K562 (cell line): ENCODE results near the gene PDE11A. TPM values are rescaled to one million over a fixed set of nuclear protein-coding genes. Genes with fewer than 3 reads are reported as not detected.
A peak's percentile ranks its signal among the peaks of the same experiment; 100 is the strongest.

ENCODE experiments used
- ATAC-seq: fragments of 200-7000 bp; cut with Tn5 transposase; 3 replicates; pipeline ENCODE4 v1.9.1; 2020; ENCODE audit warnings: moderate library complexity
- BruUV-seq: library from RNA; stranded (reverse); fragments of 400-500 nt; replicated peaks from 2 replicates; lab custom pipeline; 2021; lab: Mats Ljungman, UMichigan
- CTCF ChIA-PET: fragments of 300-600 bp; formaldehyde crosslinking; extraction: SDS; loops from one replicate; lab custom pipeline; 2021; ENCODE audit warnings: low intra/inter-chr PET ratio; lab: Yijun Ruan, JAX
- POLR2A ChIA-PET: fragments of 300-600, 350-650 bp; sonication (Branson Sonifier 250); formaldehyde crosslinking; extraction: SDS; loops from one replicate; lab custom pipeline; 2021; ENCODE audit warnings: antibody characterized with exemption, inconsistent platforms; lab: Yijun Ruan, JAX
- DNase-seq, 4 experiments: peaks; one replicate each; pipeline versions ENCODE4 v3.0.0 to v3.0.0-alpha.2; 2011 to 2018; ENCODE audit warnings: low spot score in 3 of 4, mixed read lengths in 3 of 4; ENCODE audit errors: extremely low read depth in 1 of 4
- FAIRE-seq: peaks from 2 replicates; lab custom pipeline; 2011; peaks lifted over from hg19 to GRCh38; lab: Jason Lieb, UNC
- H2AFZ ChIP-seq: 2 replicates; pipeline ENCODE4 v1.6.0; 2011; ENCODE audit warnings: low read depth, low read length, control low read depth, inconsistent platforms
- H3K27ac ChIP-seq: fragments of 200-600 bp; 3 replicates; pipeline ENCODE4 v1.8.0; 2011; ENCODE audit warnings: low read depth, mild to moderate bottlenecking, control low read depth, inconsistent platforms, low read length, moderate library complexity, mixed read lengths; ENCODE audit errors: extremely low read depth
- H3K27me3 ChIP-seq, 2 experiments: fragments of 300-600 bp in 1 of 2; 2 replicates in 1 of 2; 3 replicates in 1 of 2; pipeline versions ENCODE4 v1.6.0 to v1.8.0; 2011; ENCODE audit warnings: inconsistent platforms in 2 of 2, low read length in 2 of 2, mild to moderate bottlenecking in 1 of 2, mixed read lengths in 1 of 2, moderate library complexity in 1 of 2; ENCODE audit not compliant: control insufficient read depth in 2 of 2, insufficient read depth in 2 of 2
- H3K36me3 ChIP-seq: fragments of 300-600 bp; 3 replicates; pipeline ENCODE4 v1.8.0; 2011; ENCODE audit warnings: mild to moderate bottlenecking, low read length, inconsistent platforms; ENCODE audit not compliant: control insufficient read depth, insufficient read depth
- H3K4me1 ChIP-seq, 2 experiments: fragments of 200-600 bp in 1 of 2; replicated peaks in 1 of 2; 2 replicates in 1 of 2; 3 replicates in 1 of 2; pipeline versions ENCODE4 v1.5.1 to v1.8.0; 2011; ENCODE audit warnings: inconsistent platforms in 2 of 2, low read length in 2 of 2, mild to moderate bottlenecking in 1 of 2, mixed read lengths in 1 of 2, moderate library complexity in 1 of 2; ENCODE audit not compliant: control insufficient read depth in 2 of 2, insufficient read depth in 2 of 2
- H3K4me2 ChIP-seq: 2 replicates; pipeline ENCODE4 v1.6.1; 2011; ENCODE audit warnings: low read length, control low read depth, inconsistent platforms, mixed read lengths; ENCODE audit not compliant: insufficient read depth
- H3K4me3 ChIP-seq: fragments of 200-600 bp; sonication (generic), shearing (Covaris generic); 2 replicates; pipeline ENCODE4 v1.5.1; 2016; ENCODE audit warnings: control low read depth, inconsistent platforms
- H3K79me2 ChIP-seq: fragments of 200-600 bp; 3 replicates; pipeline ENCODE4 v1.8.0; 2011; ENCODE audit warnings: low read length, inconsistent platforms; ENCODE audit not compliant: control insufficient read depth, insufficient read depth
- H3K9ac ChIP-seq, 2 experiments: 2 replicates each; pipeline versions ENCODE4 v1.6.0 to v1.6.1; 2011; ENCODE audit warnings: low read depth in 2 of 2, low read length in 2 of 2, control low read depth in 1 of 2, inconsistent platforms in 1 of 2, mild to moderate bottlenecking in 1 of 2, mixed read lengths in 1 of 2; ENCODE audit not compliant: insufficient read depth in 1 of 2
- H3K9me1 ChIP-seq: one replicate; pipeline ENCODE4 v1.6.0; 2011; ENCODE audit warnings: inconsistent platforms, mild to moderate bottlenecking, low read length, moderate library complexity; ENCODE audit not compliant: control insufficient read depth, insufficient read depth
- H3K9me3 ChIP-seq: replicated peaks from 2 replicates; pipeline ENCODE4 v1.5.1; 2011; ENCODE audit warnings: low read depth, low read length, inconsistent platforms; ENCODE audit not compliant: control insufficient read depth, insufficient read depth
- H4K20me1 ChIP-seq: replicated peaks from 2 replicates; pipeline ENCODE4 v1.6.1; 2011; ENCODE audit warnings: low read length, inconsistent platforms, mixed read lengths; ENCODE audit not compliant: control insufficient read depth, insufficient read depth
- ATF3 ChIP-seq, 2 experiments: fragments of 450-650 bp in 1 of 2; sonication (generic) in 1 of 2; formaldehyde crosslinking in 1 of 2; IDR thresholded peaks in 1 of 2; conservative IDR thresholded peaks in 1 of 2; 2 replicates each; pipeline versions ENCODE4 v1.6.1 to v1.8.1; 2016 to 2023; ENCODE audit warnings: mild to moderate bottlenecking in 2 of 2, moderate library complexity in 2 of 2, inconsistent platforms in 1 of 2, missing genetic modification reagents in 1 of 2
- CBFB ChIP-seq: sonication (generic); formaldehyde crosslinking; IDR thresholded peaks from 2 replicates; pipeline ENCODE4 v1.4.0; 2020; ENCODE audit warnings: mild to moderate bottlenecking, missing genetic modification reagents
- E4F1 ChIP-seq: fragments of 250-450 bp; sonication (Bioruptor Pico); IDR thresholded peaks from 2 replicates; pipeline ENCODE4 v1.5.0; 2021; ENCODE audit warnings: mild to moderate bottlenecking, borderline replicate concordance
- KLF1 ChIP-seq: fragments of 450-650 bp; IDR thresholded peaks from 2 replicates; pipeline ENCODE4 v1.6.1; 2016; ENCODE audit warnings: missing genetic modification characterization, missing compliant biosample characterization
- L3MBTL2 ChIP-seq: fragments of 450-650 bp; IDR thresholded peaks from 2 replicates; pipeline ENCODE4 v1.6.1; 2016; ENCODE audit warnings: mild to moderate bottlenecking, moderate library complexity
- NFE2 ChIP-seq: IDR thresholded peaks from 2 replicates; pipeline ENCODE4 v1.6.1; 2014; ENCODE audit warnings: antibody characterized with exemption, low read depth
- NR2C2 ChIP-seq, 2 experiments: fragments of 200-800 bp in 1 of 2; sonication (Bioruptor generic) in 1 of 2; sonication (generic) in 1 of 2; formaldehyde crosslinking in 1 of 2; IDR thresholded peaks; 2 replicates each; pipeline versions ENCODE4 v1.6.1 to v1.8.0; 2016 to 2022; ENCODE audit warnings: mild to moderate bottlenecking in 1 of 2, missing compliant biosample characterization in 1 of 2, missing genetic modification characterization in 1 of 2, missing genetic modification reagents in 1 of 2
- POLR2G ChIP-seq: fragments of 200-400 bp; formaldehyde crosslinking; IDR thresholded peaks from 2 replicates; pipeline ENCODE4 v1.6.1; 2017; ENCODE audit warnings: low read depth, mild to moderate bottlenecking, antibody characterized with exemption, low read length, moderate library complexity
- SNRNP70 ChIP-seq: fragments of 200-400 bp; formaldehyde crosslinking; optimal IDR thresholded peaks from 2 replicates; pipeline ENCODE3; 2017; ENCODE audit warnings: low read depth, low read length
- SRSF9 ChIP-seq: fragments of 200-400 bp; formaldehyde crosslinking; IDR thresholded peaks from 2 replicates; pipeline ENCODE4 v1.6.1; 2017; ENCODE audit warnings: low read depth, low read length, borderline replicate concordance
- TCF3 ChIP-seq: sonication (generic); formaldehyde crosslinking; IDR thresholded peaks from 2 replicates; pipeline ENCODE4 v1.4.0; 2020; ENCODE audit warnings: mild to moderate bottlenecking, missing genetic modification reagents
- ZBTB2 ChIP-seq: fragments of 450-650 bp; IDR thresholded peaks from 2 replicates; pipeline ENCODE4 v1.6.1; 2016; ENCODE audit warnings: antibody characterized with exemption
- ZBTB8A ChIP-seq: fragments of 450-650 bp; IDR thresholded peaks from 2 replicates; pipeline ENCODE4 v1.6.1; 2018; ENCODE audit warnings: mild to moderate bottlenecking, moderate library complexity; ENCODE audit not compliant: partially characterized antibody
- ZNF12 ChIP-seq: sonication (generic); formaldehyde crosslinking; IDR thresholded peaks from 2 replicates; pipeline ENCODE4 v1.4.0; 2020; ENCODE audit warnings: mild to moderate bottlenecking, missing genetic modification reagents
- ZNF140 ChIP-seq: fragments of 250-450 bp; sonication (Bioruptor Pico); IDR thresholded peaks from 2 replicates; pipeline ENCODE4 v1.8.0; 2021; ENCODE audit warnings: moderate library complexity, mild to moderate bottlenecking, inconsistent platforms
- ZNF778 ChIP-seq: fragments of 450-650 bp; formaldehyde crosslinking; IDR thresholded peaks from 2 replicates; pipeline ENCODE4 v1.4.0; 2020; ENCODE audit warnings: mild to moderate bottlenecking, moderate library complexity
- whole genome bisulfite sequencing: fragments of 100-300 bp; shearing (Covaris generic); methylation state at CpG from one replicate; pipeline ENCODE4 v1.1.6; 2016; ENCODE audit warnings: low coverage, mixed read lengths; ENCODE audit not compliant: insufficient coverage; ENCODE audit errors: missing lambda C conversion rate; 5-methylcytosine and 5-hydroxymethylcytosine counted together
- in situ Hi-C: fragments of 300-500 bp; cut with MboI; formaldehyde crosslinking; loops from 4 replicates; pipeline ENCODE4 v1.15.0; 2018; ENCODE audit warnings: inconsistent platforms, mixed read lengths
- intact Hi-C: fragments of 100-400 bp; cut with micrococcal nuclease; formaldehyde crosslinking; loops from 2 replicates; pipeline ENCODE4 v1.14.2; 2022
- polyA plus RNA-seq, 8 experiments: library from polyadenylated mRNA; depleted of rRNA in 4 of 8; stranded (reverse) in 5 of 8; unstranded in 3 of 8; fragments of >200 nt; fragmentation: Nextera tagmentation in 2 of 8; fragmentation: Illumina TruSeq in 1 of 8; extraction: Ambion mirVana in 2 of 8; extraction: Trizol in 1 of 8; gene quantifications; 2 replicates each; pipeline versions ENCODE4 v1.2.1 to v1.2.3, GENCODE V29; 2011 to 2014; ENCODE audit warnings: inconsistent platforms in 1 of 8, missing spikeins in 1 of 8
- total RNA-seq, 7 experiments: library from RNA; depleted of rRNA in 6 of 7; stranded (reverse); fragments of >200 nt in 6 of 7; fragmentation: Illumina TruSeq in 2 of 7; extraction: Trizol in 2 of 7; gene quantifications; 2 replicates each; pipeline versions ENCODE4 v1.2.1 to v1.2.3, GENCODE V29; 2011 to 2021; ENCODE audit warnings: low replicate concordance in 1 of 7

Gene PDE11A
- total and polyA plus RNA-seq, 9 of the 15 experiments (the other 6 are each of a cell fraction or from before 2014, with no cell fraction given) = 3.2 to 22.1 (median 5.7) TPM

- Histone ChIP-seq H3K27me3 (no peaks in the 10 kb centered on the region), H3K27ac (no peak overlapping the region), H2AFZ (peak overlapping the region; percentile 41; the same call in 1 of the 2 replicates), H3K4me3 (no peak overlapping the region), H3K4me1 (no peaks in the 10 kb centered on the region), H4K20me1 (no peaks in the 10 kb centered on the region), H3K9ac (no peak overlapping the region), H3K9me3 (no peaks in the 10 kb centered on the region), H3K4me2 (no peak overlapping the region), H3K36me3 (no peaks in the 10 kb centered on the region), H3K9me1 (no peaks in the 10 kb centered on the region), H3K79me2 (no peaks in the 10 kb centered on the region)
- ChIA-PET POLR2A (interaction anchor here (0.6 to 1.8 kb wide), 4 partner anchors 10 to 38 kb away, joined by 3 to 8 read pairs (median 4); no protein-coding TSS in a partner anchor), CTCF (no interaction called here)
- 57% methylated on average over 3 of the region's 3 CpGs for WGBS
- intact Hi-C loops (loop anchor here (5.0 kb wide), 1 partner anchor 194 kb away; no protein-coding TSS in a partner anchor), in situ Hi-C loops (no loop called here)
- FAIRE-seq (peak; percentile 80), ATAC-seq (peak; percentile 82), DNase-seq (peak in 3 of 4 experiments; percentile 17 to 48 (median 34))
- BruUV-seq = no TSS peak
- TF ChIP-seq NR2C2 (CRISPR knock-in tag; IDR thresholded peaks at IDR 0.05) (no peak), NR2C2 (tag; IDR thresholded peaks at IDR 0.05) (peak; percentile 52), ZNF778 (CRISPR knock-in tag) (no peak), SRSF9 (no peak), L3MBTL2 (0 out of 2 replicates have a peak, but pooled peaks have one; percentile 28), KLF1 (no peak), SNRNP70 (no peak), ZNF12 (CRISPR knock-in tag) (no peak), ZNF140 (CRISPR knock-in tag) (no peak), TCF3 (CRISPR knock-in tag) (no peak), POLR2G (no peak), ZBTB8A (no peak), ATF3 (IDR thresholded peaks at IDR 0.05) (peak; percentile 53; the same call in 1 of the 2 replicates), ATF3 (CRISPR knock-in tag; conservative IDR thresholded peaks at IDR 0.05) (no peak), CBFB (CRISPR knock-in tag) (no peak), ZBTB2 (no peak), E4F1 (CRISPR knock-in tag) (no peak), NFE2 (peak; percentile 40; the same call in 1 of the 2 replicates)
These were observed 28.9 kb upstream of the PDE11A start for GRCh38 chr2:178101321-178102079.
